GM18508 (cell line): ENCODE results near the gene CGB8.

Experiments used
- ATAC-seq: cut with Tn5 transposase; IDR thresholded peaks from one replicate; pipeline ENCODE4 v1.9.1; 2021; ENCODE audit warnings: moderate number of reproducible peaks; ENCODE audit not compliant: insufficient read depth, unreplicated experiment

The CGB8 gene

DNA sequence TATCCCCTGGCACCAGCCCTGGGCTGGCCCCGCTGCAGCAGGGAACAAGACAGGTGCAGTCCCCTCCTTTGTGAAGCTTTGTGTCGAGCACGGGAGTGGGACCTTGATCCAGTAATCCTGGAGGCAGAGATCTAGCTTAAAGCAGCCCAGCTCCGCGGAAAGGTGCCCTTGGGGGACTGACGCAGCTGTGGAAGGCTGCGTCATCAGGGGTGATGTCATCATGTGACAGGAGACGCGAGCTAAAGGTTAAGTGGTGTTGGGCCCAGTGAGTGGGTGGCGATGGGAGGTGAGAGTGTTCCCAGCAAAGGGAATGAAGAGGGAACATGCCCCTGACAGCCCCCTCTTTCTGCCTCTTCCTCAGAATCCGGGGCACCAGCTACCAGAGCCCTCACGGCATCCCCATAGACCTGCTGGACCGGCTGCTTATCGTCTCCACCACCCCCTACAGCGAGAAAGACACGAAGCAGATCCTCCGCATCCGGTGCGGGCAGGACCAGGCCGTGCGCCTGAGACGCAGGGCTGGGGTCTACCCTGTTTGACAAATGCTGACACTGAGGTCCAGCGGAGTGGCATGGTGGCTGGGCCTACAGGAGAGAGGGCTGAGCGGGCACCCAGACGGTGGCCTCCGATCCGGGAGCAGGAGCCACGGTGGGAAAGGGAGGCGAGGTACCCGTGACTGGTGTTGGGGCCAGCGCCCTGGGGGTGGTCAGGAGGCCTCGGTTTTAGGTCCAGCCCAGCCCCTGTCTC is 34.6 kb downstream of the CGB8 start:
- no peak for ATAC-seq

DNA sequence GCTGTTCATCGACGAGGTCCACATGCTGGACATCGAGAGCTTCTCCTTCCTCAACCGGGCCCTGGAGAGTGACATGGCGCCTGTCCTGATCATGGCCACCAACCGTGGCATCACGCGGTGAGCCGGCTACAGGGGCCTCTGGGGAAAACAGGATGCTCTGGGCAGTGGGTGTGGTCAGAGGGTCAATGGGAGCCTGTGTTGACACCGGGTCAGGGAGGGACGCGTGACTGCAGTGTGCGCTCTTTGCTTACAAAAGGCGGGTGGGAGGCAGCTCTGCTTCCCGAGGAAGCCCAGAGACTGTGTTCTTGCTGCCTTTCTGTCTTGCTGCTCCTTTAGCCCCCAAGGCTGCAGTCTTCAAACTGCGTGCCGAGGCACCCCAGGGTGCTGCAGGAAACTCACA is 37.7 kb downstream of the CGB8 start:
- no peak for ATAC-seq

DNA sequence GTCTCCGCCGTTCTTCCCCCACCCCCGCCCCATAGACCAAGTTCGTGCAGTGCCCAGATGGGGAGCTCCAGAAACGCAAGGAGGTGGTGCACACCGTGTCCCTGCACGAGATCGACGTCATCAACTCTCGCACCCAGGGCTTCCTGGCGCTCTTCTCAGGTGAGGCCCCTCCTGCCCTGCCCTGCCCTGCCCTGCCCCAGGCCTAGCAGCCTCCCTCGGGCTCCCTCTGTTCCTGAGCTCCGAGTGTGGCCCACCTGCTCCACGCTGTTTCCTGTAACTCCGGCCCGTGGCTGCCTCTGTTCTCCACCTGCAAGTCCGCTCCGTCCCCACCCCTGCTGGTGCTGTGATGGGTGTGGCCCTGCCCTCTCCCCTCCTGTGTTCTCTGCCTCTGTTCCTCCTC is 38.5 kb downstream of the CGB8 start:
- no peak for ATAC-seq

DNA sequence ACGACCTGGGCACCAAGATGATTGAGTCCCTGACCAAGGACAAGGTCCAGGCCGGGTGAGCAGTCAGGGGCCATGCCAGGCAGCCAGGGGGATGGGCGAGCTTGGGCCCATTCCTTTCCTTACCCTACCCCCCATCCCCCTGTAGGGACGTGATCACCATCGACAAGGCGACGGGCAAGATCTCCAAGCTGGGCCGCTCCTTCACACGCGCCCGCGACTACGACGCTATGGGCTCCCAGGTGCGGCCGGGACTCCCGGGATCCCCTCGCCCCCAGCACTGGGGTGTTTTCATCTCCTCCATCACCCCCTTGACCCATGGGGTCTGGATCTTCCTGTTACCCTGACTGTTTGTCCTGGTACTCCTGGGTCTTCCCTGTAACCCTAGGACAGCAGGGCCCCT is 39.1 kb downstream of the CGB8 start:
- no peak for ATAC-seq

DNA sequence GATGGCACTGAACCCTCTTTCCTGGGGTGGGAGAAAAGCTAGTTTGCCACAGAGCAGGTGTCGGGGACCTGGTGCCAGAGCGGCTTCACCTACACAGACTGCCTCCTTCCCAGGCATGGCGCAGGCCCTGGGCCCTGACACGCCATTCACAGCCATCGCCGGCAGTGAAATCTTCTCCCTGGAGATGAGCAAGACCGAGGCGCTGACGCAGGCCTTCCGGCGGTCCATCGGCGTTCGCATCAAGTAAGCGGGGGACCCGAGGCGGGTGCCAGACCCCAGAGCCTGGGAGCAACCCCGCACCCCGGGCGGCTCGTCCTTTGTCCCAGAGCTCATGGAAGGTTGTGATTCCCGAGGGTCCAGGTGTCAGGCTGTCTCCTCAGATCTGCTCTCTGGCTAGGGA is 42.0 kb downstream of the CGB8 start:
- ATAC-seq: no peak

DNA sequence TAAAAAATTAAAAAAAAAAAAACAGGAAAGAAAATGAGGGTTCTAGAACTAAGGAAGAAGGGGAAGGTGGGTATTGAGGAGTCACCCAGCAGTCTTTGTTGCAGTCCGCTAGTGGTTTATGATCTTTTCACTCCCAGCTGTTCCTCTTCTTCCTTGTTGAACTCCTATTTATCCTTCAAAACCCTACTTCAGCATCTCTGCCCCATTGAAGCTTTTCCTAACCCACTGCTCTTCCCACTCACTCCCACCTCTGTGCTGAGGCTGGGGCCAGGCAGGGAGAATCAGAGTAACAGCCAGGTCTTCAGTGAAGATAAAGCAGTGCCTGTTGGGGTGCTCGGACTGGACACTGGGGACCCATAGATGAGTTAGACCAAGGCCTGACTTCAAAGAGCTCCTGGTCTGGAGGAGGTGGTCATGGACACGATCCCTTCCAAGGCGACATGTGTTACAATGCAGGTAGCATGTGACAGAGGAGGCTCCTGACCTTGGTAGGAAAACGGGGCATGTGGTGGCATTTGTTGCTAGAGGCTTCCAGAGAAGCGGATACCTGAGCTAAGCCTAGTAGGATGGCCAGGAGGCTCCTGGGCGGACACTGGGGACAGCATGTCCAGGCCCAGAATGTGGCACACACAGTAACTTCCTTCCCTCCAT is 43.8 kb downstream of the CGB8 start:
- ATAC-seq: no peak

DNA sequence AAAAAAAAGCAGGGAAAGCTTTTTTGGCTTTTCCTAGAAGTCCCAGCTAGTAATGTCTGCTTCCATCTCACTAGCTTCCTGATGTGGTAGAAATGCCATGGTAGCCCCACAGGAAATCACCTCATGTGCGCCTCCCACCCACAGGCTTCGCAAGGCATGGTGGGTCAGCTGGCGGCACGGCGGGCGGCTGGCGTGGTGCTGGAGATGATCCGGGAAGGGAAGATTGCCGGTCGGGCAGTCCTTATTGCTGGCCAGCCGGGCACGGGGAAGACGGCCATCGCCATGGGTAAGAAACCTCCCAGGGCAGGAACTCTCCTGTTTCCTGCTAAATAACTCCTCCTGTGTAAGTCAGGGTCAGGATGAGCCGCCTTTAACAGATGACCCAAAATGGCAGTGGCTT is 44.8 kb downstream of the CGB8 start:
- ATAC-seq: no peak

DNA sequence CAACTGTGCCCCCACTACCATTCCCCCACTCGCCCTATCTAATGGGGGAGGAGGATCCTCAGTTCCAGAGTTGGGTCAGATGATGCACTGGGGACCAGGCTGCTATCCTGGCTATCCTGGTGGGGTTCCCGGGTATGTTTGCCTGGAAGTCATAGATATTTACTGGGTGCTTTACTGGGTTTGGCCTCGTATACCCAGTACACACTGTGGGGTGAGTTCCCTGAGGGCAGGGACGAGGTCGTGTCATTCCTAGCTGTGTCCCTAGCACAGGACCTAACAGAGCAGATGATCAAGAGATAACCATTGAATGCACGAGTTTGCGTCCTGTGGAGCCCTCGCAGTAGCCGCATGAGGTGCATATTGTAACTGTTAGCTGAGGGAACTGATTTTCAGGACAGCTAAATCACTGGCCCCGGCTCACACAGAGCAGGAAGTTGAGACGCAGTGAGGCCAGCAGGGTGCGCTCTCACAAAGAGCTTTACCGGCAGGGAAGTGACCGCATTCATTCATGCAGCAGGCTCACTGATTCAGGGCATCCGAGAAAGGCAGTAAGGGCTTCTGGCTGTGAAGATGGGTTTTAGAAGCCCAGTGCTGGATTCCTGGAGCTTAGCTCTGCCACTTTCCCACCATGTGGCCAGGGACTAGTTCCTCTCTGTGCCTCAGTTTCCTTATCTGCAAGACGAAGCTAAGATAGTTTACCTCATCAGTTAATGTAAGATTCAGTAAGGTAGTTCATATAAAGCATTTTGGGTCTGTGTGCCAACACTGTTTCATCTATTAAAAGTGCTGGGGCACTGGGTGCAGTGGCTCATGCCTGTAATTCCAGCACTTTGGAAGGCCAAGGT is 49.2 kb downstream of the CGB8 start:
- no peak for ATAC-seq

DNA sequence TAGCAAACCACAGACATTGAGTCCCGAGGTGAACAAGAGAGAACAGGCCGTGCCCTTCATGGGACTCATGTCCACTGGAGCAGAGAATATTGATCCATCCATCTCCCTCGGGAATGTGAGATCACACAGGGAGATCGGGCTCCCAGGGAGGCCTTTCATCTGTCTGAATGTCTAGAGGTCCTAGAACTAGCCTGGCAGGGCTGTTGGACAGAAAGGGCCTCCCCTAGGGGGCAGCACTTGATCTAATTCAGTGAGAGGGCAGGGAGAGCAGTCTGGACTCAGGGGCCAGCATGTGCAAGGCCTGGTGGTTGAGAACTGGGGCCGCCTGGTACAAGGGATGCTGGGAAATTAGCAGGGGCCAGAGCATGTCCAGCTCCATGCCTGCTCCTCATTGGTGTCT is 50.9 kb downstream of the CGB8 start:
- no peak for ATAC-seq
